NCI-H748 (cell line): ENCODE measurements around the gene TNXB.
A peak's percentile ranks its signal among the peaks of the same experiment; 100 is the strongest.
"Not testable (repeated sequence)": the region's sequence is repeated elsewhere in the genome, so short reads cannot be mapped to it uniquely, and the experiment has no call there.

Experiments
- DNase-seq: peaks from one replicate; lab custom pipeline; 2025; ENCODE audit not compliant: unreplicated experiment; lab: John Stamatoyannopoulos, UW

Gene TNXB

DNA sequence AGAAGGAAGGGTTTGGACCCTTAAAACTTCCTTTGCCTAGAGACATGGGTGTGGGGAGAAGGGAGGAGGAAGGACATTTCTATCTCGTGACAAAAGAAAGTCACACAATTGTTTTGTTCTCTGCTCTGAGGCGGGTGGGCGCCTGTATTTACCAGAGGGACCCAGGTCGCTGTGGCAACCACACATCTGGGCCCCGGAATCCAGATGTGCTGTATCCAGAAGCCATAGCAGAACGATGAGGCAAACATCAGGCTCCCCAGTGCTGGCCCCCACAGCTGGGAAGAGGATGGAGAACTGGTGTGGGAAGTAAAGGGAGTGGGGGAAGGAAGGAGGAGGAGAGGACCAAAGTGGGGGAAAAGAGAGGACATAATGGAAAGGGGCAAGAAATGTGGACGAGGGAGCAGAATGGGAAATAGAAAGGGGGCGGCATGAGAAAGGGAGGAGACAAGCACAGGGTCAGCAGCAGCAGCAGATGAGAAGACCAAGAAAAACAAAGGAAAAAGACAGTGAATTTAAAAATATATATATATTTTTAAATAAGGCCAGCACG lies 3.4 kb upstream of the TNXB start:
- DNase-seq = no peak

DNA sequence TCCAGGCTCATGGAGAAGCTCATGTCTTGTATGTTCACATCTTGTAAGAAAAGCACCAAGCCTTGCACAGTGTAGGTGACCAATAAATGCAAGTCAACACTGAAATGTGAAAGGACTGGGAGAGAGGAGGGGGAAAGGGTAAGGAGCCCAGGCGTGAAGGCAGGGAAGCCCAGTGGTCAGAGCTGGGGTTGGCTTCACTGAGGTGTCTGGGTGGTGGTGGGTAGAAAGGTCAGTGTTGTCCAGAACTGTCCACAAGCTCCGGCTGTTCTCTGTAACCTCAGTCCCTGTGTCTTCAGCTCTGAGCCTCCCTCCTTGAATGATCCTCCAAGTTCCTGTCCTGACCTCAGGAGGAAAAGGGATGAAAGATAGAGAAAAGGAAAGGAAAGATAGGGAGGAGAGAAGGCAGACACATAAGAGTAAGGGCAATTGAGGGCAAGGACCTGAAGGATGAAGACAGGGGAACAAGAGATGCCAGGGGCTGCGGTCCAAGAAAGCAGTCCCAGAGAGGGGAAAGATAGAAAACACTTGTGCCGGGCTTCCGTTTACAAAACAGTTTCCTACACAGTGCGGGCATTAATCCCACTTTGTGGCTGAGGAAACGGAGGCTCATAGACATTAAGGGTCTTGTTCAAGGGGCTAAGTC lies 2.4 kb upstream of the TNXB start:
- DNase-seq = no peak

DNA sequence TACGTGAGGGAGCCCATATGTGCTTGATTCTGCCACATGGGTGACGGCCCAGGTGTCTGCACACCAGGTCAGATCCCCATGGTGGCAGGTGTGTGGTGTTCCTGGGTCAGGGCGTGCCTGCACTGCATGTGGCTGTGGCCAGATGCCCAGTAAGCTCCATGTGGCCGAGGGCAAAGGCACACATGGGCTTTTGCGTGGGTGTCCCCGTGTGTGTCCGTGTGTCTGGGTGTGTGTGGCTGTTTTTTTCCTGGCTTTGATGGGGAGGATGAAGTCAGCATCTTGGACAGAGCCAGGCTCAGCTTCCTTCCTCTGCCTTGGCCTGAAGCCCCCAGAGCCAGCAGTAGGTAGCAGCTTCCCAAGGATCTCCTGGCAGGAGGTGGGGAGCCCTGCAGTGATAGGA lies 1.5 kb upstream of the TNXB start:
- DNase-seq = no peak

DNA sequence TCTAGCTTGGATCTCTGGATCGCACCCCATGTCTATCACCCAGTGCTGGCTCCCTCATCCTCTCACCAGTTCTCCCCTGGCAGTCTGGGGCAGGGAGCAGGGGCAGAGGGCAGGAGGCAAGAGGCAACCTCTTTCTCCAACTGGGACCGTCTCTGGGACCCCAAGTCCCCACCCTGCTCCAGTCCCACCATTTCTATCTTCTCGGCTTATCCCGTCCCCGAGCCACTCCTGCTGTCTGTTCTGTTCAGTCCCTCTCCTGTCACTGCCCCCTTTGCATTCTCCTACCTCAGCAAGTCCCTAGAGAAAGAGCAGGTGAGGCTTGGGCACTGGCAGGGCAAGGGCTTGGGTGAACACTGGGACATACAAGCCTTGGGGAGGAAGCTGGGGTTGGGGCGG lies 625 bp upstream of the TNXB start:
- DNase-seq = no peak

DNA sequence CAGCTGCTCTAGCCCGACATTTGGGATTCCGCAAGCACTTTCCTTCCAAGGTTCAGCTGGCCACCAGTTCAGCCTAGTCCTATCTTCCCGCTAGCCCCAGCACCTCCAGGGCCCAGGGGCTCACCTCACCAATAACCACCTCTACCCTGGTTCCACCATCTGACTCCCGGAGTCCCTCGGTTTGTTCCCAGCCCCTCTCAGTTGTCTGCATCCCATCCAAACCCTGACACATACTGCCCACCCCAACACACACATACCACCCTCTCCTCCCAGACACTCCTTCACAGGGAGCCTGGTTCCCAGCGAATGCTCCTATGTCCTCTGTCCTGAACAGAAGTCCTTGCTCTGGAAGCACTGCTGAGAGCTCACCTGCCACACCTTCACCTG lies 418 bp downstream of the TNXB start:
- DNase-seq = no peak

DNA sequence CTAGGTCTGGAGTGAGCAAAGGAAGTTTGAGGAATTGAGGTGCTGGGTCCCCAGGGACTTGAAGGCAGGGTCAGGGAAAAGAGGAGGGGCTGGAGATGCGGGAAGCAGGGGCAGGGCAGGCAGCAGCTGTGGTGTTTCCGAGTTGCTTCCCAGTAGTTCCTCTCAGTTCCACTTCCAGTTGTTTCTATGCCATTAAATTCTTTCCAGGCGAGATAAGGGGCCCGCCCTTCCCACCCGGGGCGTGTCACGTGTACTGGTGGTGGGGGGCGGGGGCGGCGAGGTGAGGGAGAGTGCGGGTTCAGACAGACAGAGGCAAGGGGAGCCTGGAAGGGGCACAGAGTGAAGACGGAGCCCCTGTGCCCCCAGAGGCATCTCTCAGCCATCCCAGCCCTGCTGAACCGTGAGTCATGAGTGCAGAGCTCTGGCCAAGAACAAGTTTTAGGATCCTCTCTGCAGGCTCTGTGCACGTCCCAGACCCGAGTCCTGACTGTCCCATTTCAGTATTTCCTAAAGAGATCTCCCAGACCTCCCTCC lies 977 bp downstream of the TNXB start:
- DNase-seq = no peak

DNA sequence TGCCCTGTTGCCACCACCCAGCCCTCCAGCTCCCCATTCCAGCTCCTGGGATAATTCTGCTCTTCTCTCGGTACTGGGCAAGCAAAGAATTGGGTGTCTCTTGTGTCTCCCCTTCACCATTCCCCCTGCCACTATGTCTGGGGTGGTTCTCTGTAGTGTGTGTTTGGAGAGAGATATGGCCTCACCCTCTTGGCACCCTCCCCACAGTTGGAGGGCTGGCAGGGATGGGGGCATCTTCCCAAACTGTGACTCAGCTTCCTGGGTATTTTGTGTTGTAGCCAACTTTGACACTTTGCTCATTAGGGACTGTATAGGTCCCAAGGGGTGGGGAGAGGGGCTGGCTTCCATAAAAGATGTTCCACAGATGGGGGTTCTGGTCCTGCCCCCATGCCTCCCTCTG lies 1.7 kb downstream of the TNXB start:
- DNase-seq = no peak

DNA sequence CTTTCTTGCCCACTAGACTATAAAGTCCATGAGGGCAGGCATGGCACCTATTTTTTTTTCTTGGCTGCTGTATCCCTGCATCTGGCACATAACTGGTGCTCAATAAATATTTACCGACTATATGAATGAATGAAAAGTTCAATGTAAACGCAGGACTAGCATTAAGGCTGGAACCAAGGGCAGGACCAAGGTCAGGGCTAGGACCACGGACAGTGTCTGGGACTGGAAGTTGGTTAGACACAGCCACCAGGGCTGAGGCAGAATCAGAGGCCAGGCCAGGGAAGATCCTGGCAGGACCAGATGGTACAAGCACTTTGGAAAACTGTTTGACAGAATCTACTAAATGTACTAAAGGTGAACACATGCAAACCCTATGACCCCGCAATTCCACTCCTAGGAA lies 3.7 kb downstream of the TNXB start:
- no peak for DNase-seq

DNA sequence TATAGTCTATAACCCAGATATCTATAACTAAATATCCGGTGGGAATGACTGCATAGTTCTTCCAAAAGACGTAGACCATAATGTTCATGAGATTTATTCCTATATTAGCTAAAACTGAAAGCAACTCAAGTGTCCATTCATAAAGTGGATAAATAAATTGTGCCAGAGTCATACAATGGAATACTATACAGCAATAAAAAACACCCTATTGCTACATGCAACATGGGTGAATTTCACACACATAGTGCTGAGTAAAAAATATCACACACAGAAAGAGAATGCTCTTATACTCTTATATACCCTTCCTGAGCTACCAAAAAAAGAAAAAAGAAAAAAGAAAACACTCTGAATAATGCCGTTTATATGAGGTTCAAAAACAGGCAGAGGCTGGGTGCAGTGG lies 6.9 kb downstream of the TNXB start:
- DNase-seq = no peak

DNA sequence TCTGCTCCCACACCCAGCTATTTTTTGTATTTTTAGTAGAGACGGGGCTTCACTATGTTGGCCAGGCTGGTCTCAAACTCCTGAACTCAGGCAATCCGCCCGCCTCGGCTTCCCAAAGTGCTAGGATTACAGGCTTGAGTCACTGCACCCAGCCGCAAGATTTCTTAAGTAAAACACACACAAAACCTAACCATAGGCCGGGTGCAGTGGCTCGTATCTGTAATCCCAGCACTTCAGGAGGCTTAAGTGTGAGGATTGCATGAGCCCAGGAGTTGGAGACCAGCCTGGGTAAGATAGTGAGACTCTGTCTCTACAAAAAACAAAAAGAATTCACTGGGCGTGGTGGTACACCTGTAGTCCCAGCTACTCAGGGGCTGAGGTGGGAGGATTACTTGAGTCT lies 8.9 kb downstream of the TNXB start:
- not testable (repeated sequence) for DNase-seq

DNA sequence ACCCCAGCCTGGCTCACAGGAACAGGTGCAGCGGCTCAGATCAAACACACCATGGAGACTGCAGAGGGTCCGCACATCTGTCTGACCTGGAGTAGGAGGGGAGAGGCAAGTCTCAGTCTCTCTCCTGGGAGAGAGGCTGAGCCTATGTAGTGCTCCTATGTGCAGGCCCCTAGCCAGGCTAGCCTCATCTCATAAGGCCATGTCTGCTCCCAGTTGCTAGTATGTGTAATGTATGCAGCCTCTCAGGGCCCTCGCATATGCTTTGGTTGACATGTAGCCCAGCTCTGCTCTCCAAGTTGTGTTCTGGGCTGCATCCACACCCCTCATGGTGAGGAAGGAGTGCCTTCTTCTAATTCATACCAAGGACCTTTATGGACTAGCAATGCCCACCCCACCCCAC lies 11.8 kb downstream of the TNXB start:
- DNase-seq = no peak

DNA sequence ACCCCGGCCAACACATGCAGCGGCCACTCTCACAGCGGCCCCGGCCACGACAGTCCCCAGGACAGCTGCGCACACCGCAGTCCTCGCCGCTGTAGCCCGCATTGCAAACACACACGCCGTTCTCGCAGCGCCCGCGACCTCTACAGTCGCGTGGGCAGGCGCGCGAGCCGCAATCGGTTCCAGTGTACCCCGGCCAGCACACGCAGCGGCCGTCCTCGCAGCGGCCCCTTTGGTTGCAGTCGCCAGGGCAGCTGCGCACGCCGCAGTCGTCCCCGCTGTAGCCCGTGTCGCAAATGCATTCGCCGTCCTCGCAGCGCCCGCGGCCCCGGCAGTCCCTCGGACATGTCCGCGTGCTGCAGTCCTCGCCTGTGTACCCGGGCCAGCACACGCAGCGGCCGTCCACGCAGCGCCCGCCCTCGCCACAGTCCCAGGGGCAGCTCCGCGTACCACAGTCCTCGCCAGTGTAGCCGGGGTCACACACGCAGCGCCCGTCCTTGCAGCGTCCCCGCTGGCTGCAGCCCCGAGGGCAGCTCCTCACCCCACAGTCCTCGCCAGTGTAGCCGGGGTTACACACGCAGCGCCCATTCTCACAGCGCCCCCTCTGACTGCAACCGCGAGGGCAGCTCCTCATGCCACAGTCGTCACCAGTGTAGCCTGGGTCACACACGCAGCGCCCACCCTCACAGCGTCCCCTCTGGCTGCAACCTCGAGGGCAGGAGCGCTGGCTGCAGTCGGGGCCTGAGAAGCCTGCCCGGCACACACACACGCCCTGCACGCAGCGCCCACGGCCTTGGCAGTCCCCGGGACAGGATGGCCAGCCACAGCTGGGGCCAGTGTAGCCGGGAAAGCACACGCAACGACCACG lies 12.5 kb downstream of the TNXB start:
- DNase-seq = no peak

DNA sequence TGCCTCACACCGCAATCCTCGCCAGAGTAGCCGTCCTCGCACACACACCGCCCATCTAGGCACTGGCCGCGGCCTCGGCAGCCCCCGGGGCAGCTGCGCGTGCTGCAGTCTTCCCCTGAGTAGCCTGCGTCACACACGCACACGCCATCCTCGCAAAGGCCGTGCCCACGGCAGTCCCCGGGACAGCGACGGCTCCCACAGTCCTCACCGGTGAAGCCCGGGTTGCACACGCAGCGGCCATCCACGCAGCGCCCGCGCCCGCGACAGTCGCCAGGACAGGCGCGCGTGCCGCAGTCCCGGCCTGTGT lies 13.1 kb downstream of the TNXB start:
- DNase-seq = no peak

DNA sequence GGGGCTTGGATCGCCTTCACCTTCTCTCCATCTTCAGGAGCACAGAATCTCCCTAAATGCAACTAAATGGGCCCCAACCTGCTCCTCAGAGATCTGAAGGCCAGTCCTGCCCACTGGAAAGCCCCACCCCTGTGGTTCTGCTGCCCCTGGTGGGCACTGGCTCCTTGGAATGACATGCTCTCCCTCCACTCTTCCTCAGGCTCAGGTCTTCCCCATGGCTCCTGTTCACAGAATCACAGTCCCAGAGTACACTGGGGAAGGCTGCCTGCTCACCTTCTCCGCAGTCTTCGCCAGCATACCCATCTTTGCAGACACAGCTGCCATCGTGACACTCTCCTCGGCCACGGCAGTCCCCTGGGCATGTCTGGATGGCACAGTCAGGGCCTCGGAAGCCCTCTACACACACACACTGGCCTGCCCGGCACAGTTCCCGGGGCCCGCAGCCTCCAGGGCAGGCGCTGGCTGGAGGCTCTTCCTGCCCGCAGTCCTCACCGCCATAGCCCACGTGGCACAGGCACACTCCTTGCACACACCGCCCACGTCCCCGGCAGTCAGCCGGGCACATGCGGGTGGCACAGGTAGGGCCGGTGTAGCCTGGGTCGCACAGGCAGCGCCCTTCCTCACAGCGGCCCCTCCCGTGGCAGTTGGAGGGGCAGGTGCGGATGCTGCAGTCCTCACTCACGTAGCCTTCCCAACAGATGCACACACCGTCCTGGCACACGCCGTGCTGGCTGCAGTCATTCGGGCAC lies 13.6 kb downstream of the TNXB start:
- DNase-seq = no peak

DNA sequence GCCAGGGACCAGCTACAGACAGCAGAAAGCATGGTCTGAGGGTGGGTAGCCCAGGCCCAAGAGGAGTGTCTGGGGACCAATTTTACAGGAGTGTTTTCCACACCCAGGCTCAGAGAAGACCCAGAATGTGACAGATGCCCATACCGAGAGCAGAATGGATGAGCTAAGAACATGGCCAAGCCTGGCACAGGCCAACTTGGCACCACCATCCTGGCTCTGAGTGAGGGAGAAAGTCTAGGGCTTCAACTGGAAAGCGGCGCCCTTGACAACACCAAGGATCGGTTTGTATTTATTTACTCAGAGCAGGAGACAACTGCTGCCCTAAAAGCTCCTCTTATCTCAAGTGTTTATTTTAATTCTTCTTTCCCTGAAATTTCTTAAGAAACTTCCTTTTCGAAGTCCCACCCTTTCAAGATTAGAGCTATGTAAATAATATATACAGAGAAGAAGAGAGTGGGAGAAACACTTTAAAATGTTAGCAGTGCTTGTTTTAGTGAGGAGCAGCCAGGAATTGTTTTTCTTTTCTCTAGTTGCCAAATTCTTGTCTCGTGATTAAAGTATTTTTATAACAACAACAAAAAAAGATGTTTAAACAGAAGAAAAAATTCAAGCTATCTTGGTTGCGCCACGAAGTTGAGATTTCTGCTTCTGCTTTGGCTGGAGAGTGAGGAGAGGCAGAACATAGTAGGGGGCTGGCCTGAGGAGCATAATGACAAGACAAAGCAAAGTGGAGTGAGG lies 16.2 kb downstream of the TNXB start:
- no peak for DNase-seq

DNA sequence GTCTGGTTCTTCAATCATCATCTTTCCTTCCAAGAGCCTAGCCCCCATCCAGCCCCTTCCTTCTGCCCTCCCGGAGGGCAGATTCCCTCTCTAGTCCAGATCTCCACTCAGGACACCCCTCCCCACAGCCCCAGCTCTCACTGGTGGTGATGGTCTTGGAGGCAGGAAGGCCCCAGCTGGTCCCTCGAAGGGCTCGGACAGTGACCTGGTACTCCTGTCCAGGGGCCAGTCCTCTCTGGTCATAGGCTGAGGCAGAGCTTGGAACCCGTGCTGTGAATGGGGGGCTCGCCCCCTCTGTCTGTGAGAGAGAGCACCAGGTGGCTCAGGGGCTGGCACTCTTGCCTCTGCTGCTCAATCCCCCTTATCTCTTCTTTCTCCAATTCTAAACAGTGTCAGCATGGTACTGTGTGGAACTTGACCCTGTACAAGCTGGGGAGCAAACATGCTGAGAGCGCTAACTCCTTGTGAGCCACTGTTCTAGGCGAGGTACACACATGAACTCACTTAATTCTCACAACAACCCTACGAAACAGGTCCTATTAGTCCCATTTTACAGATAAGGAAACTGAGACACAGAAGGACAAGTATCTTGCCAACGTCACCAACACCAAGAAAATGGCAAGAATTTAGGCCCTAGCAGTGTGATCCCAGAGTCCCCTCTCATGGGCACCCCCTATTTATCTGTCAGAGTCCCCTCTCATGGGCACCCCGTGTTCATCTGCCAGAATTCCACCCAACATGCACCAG lies 19.9 kb downstream of the TNXB start:
- DNase-seq = no peak

DNA sequence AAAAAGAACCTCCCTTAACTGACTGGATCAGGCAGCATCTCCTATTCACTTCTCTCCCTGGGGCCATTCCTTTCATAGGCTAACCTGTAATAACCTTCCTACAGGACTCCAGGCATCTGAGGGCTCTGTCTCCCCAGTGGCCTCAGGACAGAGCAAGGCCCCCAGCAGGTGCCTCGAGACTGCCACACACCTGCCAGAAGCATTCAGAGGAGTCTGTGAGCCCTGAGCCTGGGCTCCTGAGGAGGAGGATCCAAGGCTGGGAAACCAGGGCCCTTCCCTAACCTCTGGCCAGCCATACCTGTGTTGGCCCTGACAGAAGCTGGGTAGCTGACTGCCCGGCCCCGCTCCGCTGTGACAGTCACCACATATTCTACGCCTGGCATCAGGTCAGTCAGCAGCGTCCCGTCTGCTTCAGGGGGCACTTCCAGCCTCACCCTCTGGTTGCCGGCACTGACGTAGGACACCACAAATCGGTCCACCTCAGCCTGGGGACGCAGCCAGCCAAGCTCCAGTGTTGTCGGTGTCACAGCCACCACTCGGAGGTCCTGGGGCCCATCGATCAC lies 20.6 kb downstream of the TNXB start:
- DNase-seq = no peak

DNA sequence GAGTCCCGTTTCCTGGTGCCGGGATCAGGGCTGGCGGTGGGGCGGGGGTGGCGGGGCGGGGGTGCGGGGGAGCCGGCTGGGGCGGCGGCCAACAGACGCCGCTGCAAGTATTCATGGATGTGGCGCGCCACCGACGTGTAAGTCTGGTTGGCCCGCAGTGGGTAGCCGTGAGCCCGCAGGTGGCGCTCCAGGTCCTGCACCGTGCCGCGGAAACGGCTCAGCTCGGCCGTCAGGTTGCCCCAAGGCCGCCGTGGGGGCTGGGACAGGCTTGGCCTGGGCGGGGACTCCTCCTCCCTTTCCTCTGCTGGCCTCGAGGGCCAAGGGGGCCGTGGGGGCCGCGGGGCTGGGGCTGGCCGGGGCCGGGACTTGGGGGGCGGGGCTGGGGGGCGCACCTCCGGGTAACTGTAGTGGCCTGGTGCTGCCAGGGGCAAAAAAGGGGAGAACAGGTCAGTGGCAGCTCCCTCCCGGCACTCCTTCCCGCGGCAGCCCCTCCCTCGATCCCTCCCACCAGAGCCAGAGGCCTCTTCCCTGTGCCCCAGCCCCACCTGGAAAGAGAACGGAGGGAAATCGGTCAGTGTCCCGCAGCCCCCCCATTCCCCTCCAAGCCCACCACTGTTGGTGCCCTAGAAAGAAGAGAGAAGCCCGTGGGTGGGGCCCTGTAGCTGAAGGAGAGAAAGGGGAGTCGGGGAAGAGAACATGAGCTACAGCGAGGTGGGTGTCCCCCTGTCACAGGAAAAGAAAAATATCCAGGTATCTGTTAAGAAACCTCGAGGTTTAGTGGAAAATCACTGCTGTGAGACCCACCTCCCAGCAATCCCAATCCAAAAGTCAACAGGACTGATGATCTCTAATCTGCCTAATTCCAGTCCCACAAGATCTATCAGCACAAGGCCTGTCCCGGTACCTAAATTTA lies 21.3 kb downstream of the TNXB start:
- DNase-seq = peak; percentile 84
